Measurements from ENCODE around the gene CFAP54. TPM values are rescaled to one million over a fixed set of nuclear protein-coding genes. Genes with fewer than 3 reads are reported as not detected.

CFAP54 gene
- total and polyA plus RNA-seq, 2 of the 4 experiments (the other 2 are of a cell fraction), result 0.18 to 0.41 TPM

GRCh38 chr12:96803969-96804368, 314.6 kb downstream of the CFAP54 start:
- no peak overlapping the region for H2BK20ac ChIP-seq (ENCODE audit: low read depth, low read length)
- H4K20me1 ChIP-seq (ENCODE audit: insufficient read depth, low read length), result no peaks in the 10 kb centered on the region
- no peak overlapping the region for H2AFZ ChIP-seq (replicated peaks; ENCODE audit: low read length, poor library complexity)
- H2AK5ac ChIP-seq (ENCODE audit: low read depth, low read length), result no peak overlapping the region
- H3K9ac ChIP-seq (ENCODE audit: low read depth, low read length), result no peak overlapping the region
- H2BK120ac ChIP-seq (ENCODE audit: low read depth, low read length), result no peak overlapping the region
- H3K9me1 ChIP-seq (ENCODE audit: insufficient read depth, low read length), result no peaks in the 10 kb centered on the region
- peaks cover 3% of the 10 kb centered on the region for H3K9me3 ChIP-seq (ENCODE audit: control insufficient read depth, insufficient read depth, low read length)
- no peak overlapping the region for H2BK15ac ChIP-seq (ENCODE audit: low read depth, low read length)
- DNase-seq, result no peak
- dilution Hi-C loops (cut with HindIII; ENCODE audit: low sequenced_read_pairs, unreplicated experiment) (no loop called here), in situ Hi-C loops (cut with MboI; ENCODE audit: low sequenced_read_pairs) (no loop called here), intact Hi-C loops (cut with micrococcal nuclease) (no loop called here)
- H3K27me3 ChIP-seq (ENCODE audit: control insufficient read depth, insufficient read depth, low read length), result peaks cover 1% of the 10 kb centered on the region; the same call in 1 of the 2 replicates
- H3K56ac ChIP-seq (ENCODE audit: extremely low read depth, insufficient read depth, low read length), result no peak overlapping the region
- H3K18ac ChIP-seq (ENCODE audit: low read depth, low read length), result no peak overlapping the region
- ChIA-PET CTCF (no interaction called here), POLR2A (ENCODE audit: unreplicated experiment) (no interaction called here)
- H2BK5ac ChIP-seq (ENCODE audit: low read depth, low read length, poor library complexity, severe bottlenecking), result no peak overlapping the region
- H3K23ac ChIP-seq (ENCODE audit: low read depth, low read length), result no peak overlapping the region
- no peak overlapping the region for H4K5ac ChIP-seq (ENCODE audit: low read depth, low read length)
- H4K8ac ChIP-seq (ENCODE audit: low read depth in 2 of 2, low read length in 2 of 2), result no peak overlapping the region
- H2AK9ac ChIP-seq (replicated peaks; ENCODE audit: low read depth, low read length, poor library complexity), result no peak overlapping the region
- no peak overlapping the region for H4K91ac ChIP-seq (ENCODE audit: insufficient read depth, low read depth, low read length)
- no TSS peak for BruUV-seq (replicated peaks)
- no peak overlapping the region for H3K27ac ChIP-seq (ENCODE audit: insufficient read depth, low read length)
- H3K4ac ChIP-seq (ENCODE audit: low read depth, low read length), result no peak overlapping the region
- ATAC-seq (ENCODE audit: low read depth), result no peak
- no peak overlapping the region for H3K4me3 ChIP-seq (ENCODE audit: insufficient read depth, low read depth, low read length)
- TF ChIP-seq USF2 (IDR thresholded peaks at IDR 0.05; ENCODE audit: low read depth, low read length) (no peak), FOS (IDR thresholded peaks at IDR 0.05; ENCODE audit: low read depth, low read length) (no peak)
- H3K79me1 ChIP-seq (ENCODE audit: low read depth in 1 of 2, low read length in 2 of 2), result no peaks in the 10 kb centered on the region
- no peaks in the 10 kb centered on the region for H3K36me3 ChIP-seq (ENCODE audit: control insufficient read depth, insufficient read depth, low read length)
- no peak overlapping the region for H3K4me2 ChIP-seq (ENCODE audit: low read depth, low read length)
- H3K4me1 ChIP-seq (ENCODE audit: control insufficient read depth, insufficient read depth, low read length), result no peaks in the 10 kb centered on the region
- H3K14ac ChIP-seq (replicated peaks; ENCODE audit: low read depth, low read length), result no peak overlapping the region

All from IMR-90 (cell line).